GM08714 (cell line): ENCODE results near the gene REXO1.

ENCODE experiments used
- H3K4me3 ChIP-seq: fragments of 200-500 bp; sonication (Bioruptor generic); 2 replicates; pipeline ENCODE4 v1.5.1; 2014; ENCODE audit warnings: mild to moderate bottlenecking, low read length, inconsistent platforms
- ZNF274 ChIP-seq: IDR thresholded peaks from 2 replicates; pipeline ENCODE4 v1.6.1; 2012; ENCODE audit warnings: mild to moderate bottlenecking, low read depth, low read length

The REXO1 gene

GRCh38 chr19:1814833-1815604 lies 33.3 kb downstream of the REXO1 start:
- no peak for TF ChIP-seq ZNF274

DNA sequence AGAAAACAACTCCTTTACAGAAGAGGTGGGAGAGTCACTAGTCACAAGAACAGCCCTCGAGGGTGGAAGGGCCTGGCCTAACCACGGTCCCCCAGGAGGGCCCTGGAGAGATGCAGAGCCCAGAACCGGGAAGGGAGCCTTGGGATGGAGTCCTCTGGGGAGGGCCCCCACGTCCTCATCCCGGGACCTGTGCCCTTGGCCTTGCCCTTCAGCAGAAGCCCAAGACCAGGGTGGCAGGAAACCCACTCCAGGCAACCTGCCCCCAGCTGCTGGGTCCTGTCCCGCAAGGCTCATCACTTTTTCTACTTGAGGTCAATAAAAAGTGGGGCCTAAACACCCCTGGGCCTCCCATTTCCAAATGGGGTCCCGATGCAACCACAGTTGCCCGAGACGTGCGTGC lies 33.9 kb downstream of the REXO1 start:
- H3K4me3 ChIP-seq: no peak overlapping the region
- TF ChIP-seq ZNF274: no peak

More at GRCh38 chr19:1814833-1815604, 33.3 kb downstream of the REXO1 start:
- no peak overlapping the region for H3K4me3 ChIP-seq

- H3K4me3 ChIP-seq: peak overlapping the region; percentile 42; the same call in 1 of the 2 replicates
- TF ChIP-seq ZNF274: no peak
Observed at GRCh38 chr19:1813192-1814182, 34.8 kb downstream of the REXO1 start.

DNA sequence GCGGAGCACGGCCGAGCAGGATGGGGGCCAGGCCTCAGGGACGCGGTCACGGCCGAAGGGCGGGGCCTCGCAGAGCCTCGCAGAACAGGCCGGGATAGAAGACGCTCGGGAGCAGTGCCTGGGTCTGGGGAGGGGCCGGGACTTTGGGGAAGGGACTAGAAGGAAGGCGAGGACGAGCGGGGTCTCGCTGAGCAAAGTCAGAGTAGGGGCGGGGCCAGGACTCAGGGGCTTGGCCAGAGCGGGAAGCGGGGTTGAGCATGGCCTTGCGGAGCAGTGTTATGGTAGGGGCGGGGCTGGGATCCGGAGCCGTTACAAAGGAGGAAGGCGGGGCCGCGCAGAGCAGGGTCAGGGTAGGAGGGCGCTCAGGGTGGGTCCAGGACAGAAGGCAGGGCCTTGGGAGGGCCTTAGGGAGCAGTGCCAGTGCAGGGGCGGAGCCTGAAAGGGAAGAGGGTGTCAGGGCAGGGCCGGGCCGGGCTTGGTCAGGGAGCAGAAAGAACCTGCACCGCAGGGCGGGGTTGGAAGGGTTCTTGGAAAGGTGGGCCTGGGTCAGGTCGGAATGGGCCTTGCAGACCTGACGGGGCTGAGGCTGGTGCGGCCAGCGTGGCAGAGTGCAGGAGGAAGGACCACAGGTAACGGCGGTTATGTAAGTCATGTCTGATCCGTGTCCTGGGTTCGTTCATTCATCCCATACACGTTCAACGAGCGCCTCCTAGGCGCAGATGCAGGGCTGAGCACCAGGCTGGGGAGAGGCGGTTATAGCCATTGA lies 35.7 kb downstream of the REXO1 start:
- peak overlapping the region; percentile 42; the same call in 1 of the 2 replicates for H3K4me3 ChIP-seq
- TF ChIP-seq ZNF274: no peak

DNA sequence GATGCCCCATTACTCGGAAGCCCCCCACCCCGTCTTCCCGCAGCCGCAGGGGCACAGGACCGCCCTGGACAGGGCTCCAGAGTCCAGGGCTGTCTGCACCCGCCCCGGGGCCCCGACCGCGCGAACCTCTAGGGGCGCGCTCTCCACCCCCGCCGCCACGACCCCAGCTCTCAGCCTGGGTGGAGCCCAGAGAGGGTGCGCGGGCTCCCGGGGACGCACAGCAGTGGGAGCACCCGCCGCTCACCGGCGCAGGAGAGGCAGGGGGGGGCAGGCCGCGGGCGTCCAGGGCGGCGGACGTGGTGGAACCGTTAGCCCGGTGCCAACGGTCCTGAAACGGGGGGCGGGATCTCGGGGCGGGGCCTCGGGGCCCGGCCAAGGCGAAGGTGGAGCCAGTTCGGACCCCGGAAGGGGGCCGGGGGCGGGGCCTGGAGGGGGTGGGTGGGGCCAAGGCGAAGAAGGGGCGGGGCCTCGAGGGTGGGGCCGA lies 36.3 kb downstream of the REXO1 start, which contains the start of gene ATP8B3:
TSS of gene ATP8B3 (minus strand) at position 335 of the 484 bp plus-strand sequence. CDS start 540 bp downstream, outside the sequence.
- no peak for TF ChIP-seq ZNF274
- peak within 1 kb of the TSS; percentile 45; the same call in 1 of the 2 replicates for H3K4me3 ChIP-seq

GRCh38 chr19:1811472-1811894 lies 36.8 kb downstream of the REXO1 start:
- peak overlapping the region; percentile 45; the same call in 1 of the 2 replicates for H3K4me3 ChIP-seq
- no peak for TF ChIP-seq ZNF274

GRCh38 chr19:1810439-1811160 lies 37.7 kb downstream of the REXO1 start:
- H3K4me3 ChIP-seq: no peak overlapping the region
- TF ChIP-seq ZNF274: no peak

DNA sequence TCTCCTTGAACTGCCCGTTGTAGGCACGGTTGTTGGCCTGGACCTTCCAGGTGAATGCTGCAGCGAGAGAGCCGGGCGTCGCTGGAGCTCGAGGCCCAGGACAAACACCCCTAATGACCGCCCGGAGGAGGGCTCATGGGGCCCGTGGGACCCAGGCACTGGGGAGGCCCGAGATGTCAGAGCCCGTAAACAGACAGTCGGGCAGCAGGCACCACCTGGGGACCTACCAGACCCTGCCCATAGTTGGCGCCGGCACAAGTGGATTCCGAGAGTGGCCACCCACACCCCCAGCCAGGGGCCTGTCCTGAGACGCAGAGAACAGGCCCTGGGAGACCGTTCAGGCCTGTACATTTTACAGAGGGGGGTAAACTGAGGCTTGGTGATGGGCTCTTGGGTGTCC lies 38.6 kb downstream of the REXO1 start:
- TF ChIP-seq ZNF274: no peak

DNA sequence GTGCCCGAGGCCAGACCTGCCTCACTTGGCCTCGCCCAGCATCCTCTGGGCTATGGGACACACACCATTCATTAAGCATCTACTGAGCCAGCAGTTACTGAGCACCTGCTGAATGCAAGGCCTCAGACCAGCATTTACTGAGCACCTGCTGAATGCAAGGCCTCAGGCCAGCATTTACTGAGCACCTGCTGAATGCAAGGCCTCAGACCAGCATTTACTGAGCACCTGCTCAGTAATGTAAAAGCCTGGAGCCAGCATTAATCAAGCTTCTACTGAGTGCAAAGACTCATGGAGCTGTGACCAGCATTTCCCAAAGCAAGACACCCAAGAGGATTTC lies 39.9 kb downstream of the REXO1 start:
- no peak for TF ChIP-seq ZNF274
- no peak overlapping the region for H3K4me3 ChIP-seq

More for the DNA sequence above, 38.6 kb downstream of the REXO1 start:
- no peak overlapping the region for H3K4me3 ChIP-seq

DNA sequence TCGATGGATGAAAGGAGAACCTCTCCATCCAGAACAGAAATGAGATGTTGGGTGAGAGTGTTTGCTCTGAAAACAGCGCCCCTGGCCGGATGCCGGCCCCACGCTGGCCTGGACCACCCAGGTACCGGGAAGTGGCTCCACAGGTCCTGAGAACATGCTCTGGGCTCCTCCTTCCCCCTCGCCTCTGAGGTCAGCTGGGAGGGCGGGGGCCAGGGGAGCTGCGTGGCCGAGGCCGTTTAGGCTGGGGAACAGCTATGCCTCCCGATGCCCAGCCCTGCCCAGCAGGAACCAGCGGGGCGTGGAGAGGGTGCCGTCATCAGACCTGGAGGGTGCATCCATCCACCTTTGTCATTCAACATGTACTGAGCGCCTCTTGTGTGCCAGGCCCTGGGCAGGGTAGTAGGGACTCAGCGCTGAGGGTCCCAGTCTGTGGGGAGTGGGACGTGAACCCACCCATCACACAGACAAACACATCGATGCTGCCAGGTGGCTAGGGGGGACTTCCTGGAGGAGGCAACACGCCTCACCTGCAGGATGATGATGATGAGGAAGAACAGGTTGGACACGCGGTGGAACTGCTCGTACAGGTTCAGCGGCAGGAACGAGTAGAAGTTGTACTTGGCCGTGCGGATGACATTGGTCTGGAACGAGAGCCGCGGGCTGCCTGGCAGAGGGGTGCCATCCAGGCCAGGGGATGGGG lies 40.4 kb downstream of the REXO1 start:
- no peak for TF ChIP-seq ZNF274
- no peak overlapping the region for H3K4me3 ChIP-seq

DNA sequence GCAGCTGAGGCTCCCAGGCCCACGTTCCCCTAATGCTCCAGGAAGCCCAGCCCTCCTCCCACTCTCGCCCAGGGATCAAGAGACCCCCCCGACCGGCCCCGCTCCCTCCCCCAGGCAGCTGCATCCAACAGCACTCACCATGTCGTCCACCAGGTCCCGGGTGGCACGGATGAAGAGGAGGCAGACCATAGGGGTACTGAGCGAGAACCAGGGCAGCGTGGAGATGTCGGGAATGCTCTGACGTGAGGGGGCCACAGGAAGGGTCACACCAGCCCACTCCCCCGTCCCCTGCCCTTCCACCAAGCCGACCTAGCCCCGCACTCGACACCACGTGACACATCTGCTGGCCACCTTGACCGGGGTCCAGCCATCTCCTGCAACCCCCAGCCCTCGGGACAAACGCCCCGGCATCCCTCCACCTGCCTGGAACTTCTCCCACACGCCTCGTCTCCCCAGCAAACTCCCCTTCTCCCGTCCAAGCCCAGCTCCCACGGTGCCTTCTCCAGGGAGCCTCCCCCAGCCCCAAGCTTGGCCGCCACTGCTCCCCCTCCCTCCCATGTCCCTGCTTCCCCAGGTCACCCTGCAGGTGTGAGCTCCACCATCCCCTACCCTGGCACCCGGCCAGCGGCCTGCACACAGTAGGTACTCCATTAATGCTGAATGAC lies 41.1 kb downstream of the REXO1 start:
- H3K4me3 ChIP-seq: no peak overlapping the region
- no peak for TF ChIP-seq ZNF274

DNA sequence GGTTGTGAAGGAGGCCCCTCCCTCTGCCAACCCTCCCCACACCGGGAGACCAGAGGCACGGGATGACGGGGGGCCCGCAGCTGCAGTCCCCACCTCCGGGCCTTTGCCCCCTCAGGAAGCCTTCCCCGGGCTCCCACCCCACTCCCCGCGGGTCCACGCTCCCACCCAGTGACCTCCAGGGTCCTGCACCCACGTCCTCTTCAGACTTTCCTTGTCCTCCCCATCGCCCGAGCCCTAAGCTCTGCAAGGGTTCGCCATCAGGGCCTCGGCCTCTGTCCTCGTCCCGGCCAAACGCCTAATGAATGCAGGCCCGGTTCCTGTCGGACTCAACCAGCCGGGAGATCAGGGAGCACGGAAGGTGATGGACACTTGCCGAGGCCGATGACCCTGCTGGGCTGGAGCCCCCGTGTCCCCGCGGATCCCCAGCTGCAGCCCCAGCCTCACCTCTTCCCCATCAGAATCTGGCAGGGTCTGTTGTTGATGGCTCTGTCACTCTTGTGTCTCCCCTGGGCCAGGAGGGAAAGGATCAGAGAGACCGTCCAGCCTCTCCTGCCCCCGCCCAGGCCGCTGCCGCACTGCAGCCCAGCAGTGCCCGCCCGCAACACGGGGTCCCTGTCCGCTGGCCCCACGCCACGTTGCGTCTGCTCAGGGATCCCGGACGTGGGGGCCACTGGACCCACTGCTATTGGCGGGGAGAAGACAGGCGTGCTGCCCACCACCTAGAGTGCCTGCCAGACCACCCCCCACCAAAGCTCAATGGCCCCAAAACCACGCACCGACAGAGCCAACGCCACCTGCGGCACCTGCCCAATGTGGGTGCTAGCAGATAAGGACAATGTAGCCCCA lies 41.9 kb downstream of the REXO1 start:
- TF ChIP-seq ZNF274: no peak
- H3K4me3 ChIP-seq: no peak overlapping the region
